Body of pancreas (tissue), 4 donors: ENCODE data around the gene SPINDOC. TPM values are rescaled to one million over a fixed set of nuclear protein-coding genes. Genes with fewer than 3 reads are reported as not detected.

Experiments used
- ATAC-seq: fragments of 150-250 bp; one replicate; pipeline ENCODE4 v1.9.1; 2016
- DNase-seq, 4 donors: peaks; one replicate each; pipeline ENCODE4 v3.0.0-alpha.2; 2019
- H3K27ac ChIP-seq, 4 donors: fragments of 200-600 bp; sonication (generic); 1 replicate in 3 of 4; 2 replicates in 1 of 4; pipeline versions ENCODE4 v1.5.1 to v1.6.1; 2016 to 2019; ENCODE audit warnings: mild to moderate bottlenecking in 1 of 4, mixed read lengths in 1 of 4, moderate library complexity in 1 of 4
- H3K27me3 ChIP-seq, 2 donors: fragments of 200-600 bp; sonication (generic); one replicate each; pipeline ENCODE4 v1.6.0; 2016; ENCODE audit warnings: mild to moderate bottlenecking in 1 of 2
- H3K36me3 ChIP-seq, 2 donors: fragments of 200-600 bp; sonication (generic); replicated peaks in 1 of 2; 2 replicates each; pipeline ENCODE4 v1.5.1; 2016; ENCODE audit warnings: low read depth in 2 of 2; ENCODE audit not compliant: insufficient read depth in 1 of 2
- H3K4me1 ChIP-seq: fragments of 200-600 bp; sonication (generic); one replicate; pipeline ENCODE4 v1.6.0; 2016
- H3K4me3 ChIP-seq, 2 donors: fragments of 200-600 bp; sonication (generic); 1 replicate in 1 of 2; 2 replicates in 1 of 2; pipeline ENCODE4 v1.5.1; 2016 to 2019
- H3K9me3 ChIP-seq, 3 donors: fragments of 200-600 bp; sonication (generic); 1 replicate in 2 of 3; 2 replicates in 1 of 3; pipeline ENCODE4 v1.5.1; 2016
- CTCF ChIP-seq, 7 experiments: fragments of 450-650 bp in 4 of 7; fragments of 200-600 bp in 3 of 7; sonication (generic) in 3 of 7; IDR thresholded peaks; one replicate each; pipeline ENCODE4 v1.5.1; 2016 to 2019; ENCODE audit warnings: antibody characterized with exemption in 7 of 7
- POLR2A ChIP-seq, 3 donors: fragments of 450-650 bp; IDR thresholded peaks; one replicate each; pipeline ENCODE4 v1.6.1; 2016; ENCODE audit warnings: antibody characterized with exemption in 3 of 3, mild to moderate bottlenecking in 2 of 3
- WGBS, 2 donors: methylation state at CpG; one replicate each; pipeline ENCODE4 v1.1.5; 2017; 5-methylcytosine and 5-hydroxymethylcytosine counted together
- intact Hi-C: fragments of 100-400 bp; cut with DNase I; formaldehyde crosslinking; loops from one replicate; pipeline ENCODE4 v1.15.1; 2023
- total RNA-seq, 2 donors: library from RNA; depleted of rRNA; stranded (reverse); fragments of >200 nt; gene quantifications; one replicate each; pipeline ENCODE4 v1.1.0, GENCODE V29; 2016

Gene SPINDOC
- total RNA-seq, 2 donors from 2014 or later = 3.6 to 16.2 TPM

GRCh38 chr11:63870351-63871140 is 57.3 kb downstream of the SPINDOC start:
- TF ChIP-seq CTCF (IDR thresholded peaks at IDR 0.05) = no peak
- no peak for TF ChIP-seq POLR2A (IDR thresholded peaks at IDR 0.05)
- H3K4me1 ChIP-seq = peaks cover 89% of the 10 kb centered on the region
- WGBS, 2 donors = 67 to 68% methylated on average over 10 to 14 of the region's 14 CpGs
- peak overlapping the region; percentile 52 to 76 (median 66) for H3K27ac ChIP-seq
- ATAC-seq (no peak), DNase-seq (no peak)
- H3K36me3 ChIP-seq = no peaks in the 10 kb centered on the region
- no peak overlapping the region for H3K4me3 ChIP-seq
- intact Hi-C loops = no loop called here
- no peaks in the 10 kb centered on the region for H3K27me3 ChIP-seq
- H3K9me3 ChIP-seq = no peaks in the 10 kb centered on the region

- H3K27me3 ChIP-seq = no peaks in the 10 kb centered on the region
- peak; percentile 84 to 96 (median 91) for DNase-seq
- peaks cover 87% of the 10 kb centered on the region for H3K4me1 ChIP-seq
- no peak overlapping the region for H3K4me3 ChIP-seq
- WGBS, 2 donors = 2 to 10% methylated on average over 11 of the region's 11 CpGs
- TF ChIP-seq POLR2A (IDR thresholded peaks at IDR 0.05) (peak in 2 of 3 donors; percentile 32 to 43), CTCF (IDR thresholded peaks at IDR 0.05) (peak; percentile 32 to 93 (median 87))
- intact Hi-C loops = no loop called here
- H3K27ac ChIP-seq = peak overlapping the region; percentile 64 to 76 (median 72)
- H3K36me3 ChIP-seq = no peaks in the 10 kb centered on the region
- H3K9me3 ChIP-seq = no peaks in the 10 kb centered on the region
- ATAC-seq = peak; percentile 95
These were observed 58.9 kb downstream of the SPINDOC start for GRCh38 chr11:63871962-63872799.

- H3K4me1 ChIP-seq = peaks cover 91% of the 10 kb centered on the region
- ATAC-seq = no peak
- TF ChIP-seq CTCF (IDR thresholded peaks at IDR 0.05) = no peak
- no peak for TF ChIP-seq POLR2A (IDR thresholded peaks at IDR 0.05)
- no peaks in the 10 kb centered on the region for H3K27me3 ChIP-seq
- DNase-seq = peak; percentile 36 to 56 (median 50)
- H3K27ac ChIP-seq = peak overlapping the region; percentile 64 to 76 (median 72)
- 13 to 20% methylated on average over 4 to 5 of the region's 5 CpGs for WGBS, 2 donors
- intact Hi-C loops = no loop called here
- no peaks in the 10 kb centered on the region for H3K36me3 ChIP-seq
- no peak overlapping the region for H3K4me3 ChIP-seq
- H3K9me3 ChIP-seq = no peaks in the 10 kb centered on the region
These were observed 59.5 kb downstream of the SPINDOC start for GRCh38 chr11:63872800-63873197.

- H3K4me3 ChIP-seq = no peak overlapping the region
- no peaks in the 10 kb centered on the region for H3K36me3 ChIP-seq
- ATAC-seq (no peak), DNase-seq (no peak)
- no peaks in the 10 kb centered on the region for H3K9me3 ChIP-seq
- no peaks in the 10 kb centered on the region for H3K27me3 ChIP-seq
- H3K4me1 ChIP-seq = peaks cover 93% of the 10 kb centered on the region
- intact Hi-C loops = no loop called here
- WGBS, 2 donors = 57 to 69% methylated on average over 5 of the region's 5 CpGs
- TF ChIP-seq CTCF (IDR thresholded peaks at IDR 0.05) = no peak
- no peak for TF ChIP-seq POLR2A (IDR thresholded peaks at IDR 0.05)
- H3K27ac ChIP-seq = peak overlapping the region; percentile 64 to 76 (median 72)
These were observed 60.1 kb downstream of the SPINDOC start for GRCh38 chr11:63873311-63873710.
